Measurements from ENCODE around the gene CPVL. TPM values are rescaled to one million over a fixed set of nuclear protein-coding genes. Genes with fewer than 3 reads are reported as not detected.

CPVL gene
- total and polyA plus RNA-seq, 2 donors (not counting 1 experiment from before 2014, with no cell fraction given) = 2.6 TPM; not detected in 1

DNA sequence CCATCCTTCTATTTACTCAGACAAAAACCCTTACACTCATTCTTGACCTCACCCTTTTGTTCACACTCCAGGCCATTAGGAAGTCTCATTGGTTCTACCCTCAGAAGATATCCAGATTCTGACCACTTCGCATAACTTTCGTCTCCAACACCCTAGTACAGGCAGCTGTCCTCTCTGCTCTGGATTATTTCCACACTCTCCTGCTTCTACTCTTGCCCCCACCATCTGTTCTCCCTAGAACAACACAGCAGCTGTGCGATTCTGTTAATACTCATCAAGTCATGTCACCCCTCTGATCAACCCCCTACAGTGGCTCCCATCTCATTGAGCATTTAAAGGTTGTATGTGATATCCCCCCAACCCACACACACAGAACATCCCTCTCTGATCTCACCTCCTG, 172.7 kb downstream of the CPVL start:
- peaks cover 0 to 11% (median 2%) of the 10 kb centered on the region in 4 experiments for H3K27me3 ChIP-seq (replicated peaks in 1 of 4; ENCODE audit: control extremely low read depth in 1 of 4, control insufficient read depth in 3 of 4, insufficient read depth in 4 of 4, low read length in 3 of 4)
- H3K4me1 Mint-ChIP-seq = no peaks in the 10 kb centered on the region
- ATAC-seq (ENCODE audit: low read depth) (no peak), DNase-seq (no peak)
- H3K27me3 Mint-ChIP-seq = peaks cover 29% of the 10 kb centered on the region
- CTCF ChIA-PET = no interaction called here
- H3K27ac Mint-ChIP-seq = no peak overlapping the region
- no peak for TF ChIP-seq EZH2 (IDR thresholded peaks at IDR 0.05; ENCODE audit: borderline replicate concordance, insufficient read depth, low read depth, low read length, poor library complexity, severe bottlenecking)
- TF ChIP-seq, protein P1, sequence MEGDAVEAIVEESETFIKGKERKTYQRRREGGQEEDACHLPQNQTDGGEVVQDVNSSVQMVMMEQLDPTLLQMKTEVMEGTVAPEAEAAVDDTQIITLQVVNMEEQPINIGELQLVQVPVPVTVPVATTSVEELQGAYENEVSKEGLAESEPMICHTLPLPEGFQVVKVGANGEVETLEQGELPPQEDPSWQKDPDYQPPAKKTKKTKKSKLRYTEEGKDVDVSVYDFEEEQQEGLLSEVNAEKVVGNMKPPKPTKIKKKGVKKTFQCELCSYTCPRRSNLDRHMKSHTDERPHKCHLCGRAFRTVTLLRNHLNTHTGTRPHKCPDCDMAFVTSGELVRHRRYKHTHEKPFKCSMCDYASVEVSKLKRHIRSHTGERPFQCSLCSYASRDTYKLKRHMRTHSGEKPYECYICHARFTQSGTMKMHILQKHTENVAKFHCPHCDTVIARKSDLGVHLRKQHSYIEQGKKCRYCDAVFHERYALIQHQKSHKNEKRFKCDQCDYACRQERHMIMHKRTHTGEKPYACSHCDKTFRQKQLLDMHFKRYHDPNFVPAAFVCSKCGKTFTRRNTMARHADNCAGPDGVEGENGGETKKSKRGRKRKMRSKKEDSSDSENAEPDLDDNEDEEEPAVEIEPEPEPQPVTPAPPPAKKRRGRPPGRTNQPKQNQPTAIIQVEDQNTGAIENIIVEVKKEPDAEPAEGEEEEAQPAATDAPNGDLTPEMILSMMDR (IDR thresholded peaks at IDR 0.05) = no peak
- H2AFZ ChIP-seq (ENCODE audit: insufficient read depth, low read depth, low read length, poor library complexity, severe bottlenecking) = no peak overlapping the region
- H3K27ac ChIP-seq (ENCODE audit: low read length in 2 of 2) = no peak overlapping the region
- H3K9ac ChIP-seq (ENCODE audit: low read length) = no peak overlapping the region
- intact Hi-C loops (cut with micrococcal nuclease) = no loop called here
- POLR2A ChIA-PET = no interaction called here
- H3K9me3 Mint-ChIP-seq (ENCODE audit: insufficient read depth) = peaks cover 15% of the 10 kb centered on the region
- no peaks in the 10 kb centered on the region for H3K36me3 ChIP-seq (replicated peaks in 1 of 2; ENCODE audit: control extremely low read depth in 1 of 2, control insufficient read depth in 1 of 2, extremely low read depth in 1 of 2, insufficient read depth in 2 of 2, low read length in 1 of 2)
- H3K4me3 Mint-ChIP-seq = no peak overlapping the region
- 88% methylated on average over 2 of the region's 3 CpGs for WGBS (ENCODE audit: insufficient coverage)
- no peaks in the 10 kb centered on the region for H4K20me1 ChIP-seq (ENCODE audit: control insufficient read depth, insufficient read depth, low read length, poor library complexity, severe bottlenecking)
- H3K79me2 ChIP-seq (ENCODE audit: control insufficient read depth, insufficient read depth, low read length) = no peaks in the 10 kb centered on the region
- H3K4me2 ChIP-seq (replicated peaks; ENCODE audit: low read depth, low read length, poor library complexity, severe bottlenecking) = no peak overlapping the region
- H3K4me1 ChIP-seq (ENCODE audit: control insufficient read depth in 2 of 2, insufficient read depth in 2 of 2, low read length in 2 of 2) = no peaks in the 10 kb centered on the region
- no peak overlapping the region for H3K4me3 ChIP-seq (ENCODE audit: control extremely low read depth in 1 of 5, extremely low read depth in 1 of 5, insufficient read depth in 1 of 5, low read depth in 2 of 5, low read length in 4 of 5)
- peaks cover 0 to 12% (median 5%) of the 10 kb centered on the region in 3 donors for H3K9me3 ChIP-seq (ENCODE audit: control extremely low read depth in 1 of 3, control insufficient read depth in 2 of 3, insufficient read depth in 1 of 3, low read length in 2 of 3)

DNA sequence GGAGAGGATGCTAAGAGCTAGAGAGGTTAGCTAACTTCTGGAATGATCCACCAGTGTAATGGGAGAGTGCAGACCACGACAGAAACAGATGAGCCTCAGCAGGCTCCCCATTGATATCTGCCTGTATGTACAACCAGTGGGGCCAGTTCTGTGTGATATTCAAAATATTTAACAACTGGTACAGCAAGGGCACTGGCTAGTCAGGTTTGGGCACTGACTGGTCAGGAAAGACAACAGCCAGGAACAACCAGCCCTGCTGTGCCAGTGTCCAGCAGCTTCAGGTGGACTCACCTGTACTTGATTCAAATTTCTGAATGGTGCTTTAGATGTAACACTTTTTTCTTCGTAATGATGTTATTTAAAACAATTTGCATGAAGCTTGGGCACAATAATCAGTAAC, 182.3 kb downstream of the CPVL start:
- H3K4me1 ChIP-seq (ENCODE audit: control insufficient read depth in 2 of 2, insufficient read depth in 2 of 2, low read length in 2 of 2) = no peaks in the 10 kb centered on the region
- H4K20me1 ChIP-seq (ENCODE audit: control insufficient read depth, insufficient read depth, low read length, poor library complexity, severe bottlenecking) = no peaks in the 10 kb centered on the region
- H3K9me3 ChIP-seq (ENCODE audit: control extremely low read depth in 1 of 3, control insufficient read depth in 2 of 3, insufficient read depth in 1 of 3, low read length in 2 of 3) = no peaks in the 10 kb centered on the region
- peaks cover 0 to 4% (median 3%) of the 10 kb centered on the region in 4 experiments for H3K27me3 ChIP-seq (replicated peaks in 1 of 4; ENCODE audit: control extremely low read depth in 1 of 4, control insufficient read depth in 3 of 4, insufficient read depth in 4 of 4, low read length in 3 of 4)
- H3K4me1 Mint-ChIP-seq = no peaks in the 10 kb centered on the region
- DNase-seq = no peak
- 50% methylated on average over 1 of the region's 2 CpGs for WGBS (ENCODE audit: insufficient coverage)
- peaks cover 38% of the 10 kb centered on the region for H3K27me3 Mint-ChIP-seq
- no peak overlapping the region for H3K4me3 Mint-ChIP-seq
- H3K27ac ChIP-seq (ENCODE audit: low read length in 2 of 2) = no peak overlapping the region
- no peak overlapping the region for H2AFZ ChIP-seq (ENCODE audit: insufficient read depth, low read depth, low read length, poor library complexity, severe bottlenecking)
- no peak overlapping the region for H3K4me2 ChIP-seq (replicated peaks; ENCODE audit: low read depth, low read length, poor library complexity, severe bottlenecking)
- intact Hi-C loops (cut with micrococcal nuclease) = no loop called here
- POLR2A ChIA-PET = no interaction called here
- H3K9me3 Mint-ChIP-seq (ENCODE audit: insufficient read depth) = peaks cover 3% of the 10 kb centered on the region
- no peaks in the 10 kb centered on the region for H3K79me2 ChIP-seq (ENCODE audit: control insufficient read depth, insufficient read depth, low read length)
- no peak overlapping the region for H3K4me3 ChIP-seq (ENCODE audit: control extremely low read depth in 1 of 5, extremely low read depth in 1 of 5, insufficient read depth in 1 of 5, low read depth in 2 of 5, low read length in 4 of 5)
- CTCF ChIA-PET = no interaction called here
- H3K36me3 ChIP-seq (replicated peaks in 1 of 2; ENCODE audit: control extremely low read depth in 1 of 2, control insufficient read depth in 1 of 2, extremely low read depth in 1 of 2, insufficient read depth in 2 of 2, low read length in 1 of 2) = no peaks in the 10 kb centered on the region
- no peak for ATAC-seq (ENCODE audit: low read depth)
- no peak overlapping the region for H3K27ac Mint-ChIP-seq
- TF ChIP-seq EZH2 (IDR thresholded peaks at IDR 0.05; ENCODE audit: borderline replicate concordance, insufficient read depth, low read depth, low read length, poor library complexity, severe bottlenecking) = no peak
- TF ChIP-seq, protein P1 (IDR thresholded peaks at IDR 0.05) = no peak
- no peak overlapping the region for H3K9ac ChIP-seq (ENCODE audit: low read length)

Data from B cell (primary cell).